Measurements from ENCODE around the gene P4HA3.

DNA sequence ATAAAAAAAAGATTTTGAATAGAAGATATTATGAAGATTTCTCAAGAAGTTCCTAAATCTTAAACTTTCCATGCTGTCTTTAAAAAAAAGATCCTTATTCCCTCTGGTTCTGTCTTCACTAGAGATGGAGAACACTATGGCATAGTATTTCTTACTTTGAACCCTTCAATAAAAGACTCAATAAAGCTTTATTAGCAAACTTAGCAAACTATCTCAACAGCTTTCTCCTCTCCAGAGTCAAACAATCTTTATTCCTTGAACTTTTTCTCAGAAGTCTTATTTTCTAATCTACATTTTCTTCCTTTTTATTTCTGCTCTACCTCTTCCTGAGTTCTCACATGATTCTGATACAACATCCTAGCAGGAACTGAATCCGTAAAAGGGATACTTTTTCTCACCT lies 21.8 kb upstream of the P4HA3 start:
- TF ChIP-seq, protein P1, sequence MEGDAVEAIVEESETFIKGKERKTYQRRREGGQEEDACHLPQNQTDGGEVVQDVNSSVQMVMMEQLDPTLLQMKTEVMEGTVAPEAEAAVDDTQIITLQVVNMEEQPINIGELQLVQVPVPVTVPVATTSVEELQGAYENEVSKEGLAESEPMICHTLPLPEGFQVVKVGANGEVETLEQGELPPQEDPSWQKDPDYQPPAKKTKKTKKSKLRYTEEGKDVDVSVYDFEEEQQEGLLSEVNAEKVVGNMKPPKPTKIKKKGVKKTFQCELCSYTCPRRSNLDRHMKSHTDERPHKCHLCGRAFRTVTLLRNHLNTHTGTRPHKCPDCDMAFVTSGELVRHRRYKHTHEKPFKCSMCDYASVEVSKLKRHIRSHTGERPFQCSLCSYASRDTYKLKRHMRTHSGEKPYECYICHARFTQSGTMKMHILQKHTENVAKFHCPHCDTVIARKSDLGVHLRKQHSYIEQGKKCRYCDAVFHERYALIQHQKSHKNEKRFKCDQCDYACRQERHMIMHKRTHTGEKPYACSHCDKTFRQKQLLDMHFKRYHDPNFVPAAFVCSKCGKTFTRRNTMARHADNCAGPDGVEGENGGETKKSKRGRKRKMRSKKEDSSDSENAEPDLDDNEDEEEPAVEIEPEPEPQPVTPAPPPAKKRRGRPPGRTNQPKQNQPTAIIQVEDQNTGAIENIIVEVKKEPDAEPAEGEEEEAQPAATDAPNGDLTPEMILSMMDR (IDR thresholded peaks at IDR 0.05), result no peak
- TF ChIP-seq POLR2A (IDR thresholded peaks at IDR 0.05), result no peak
